Mononuclear cell (primary cell): ENCODE measurements around the gene XYLT1. TPM values are rescaled to one million over a fixed set of nuclear protein-coding genes. Genes with fewer than 3 reads are reported as not detected.

Source experiments
- H3K27me3 ChIP-seq: 2 replicates; pipeline ENCODE4 v1.6.0; 2011; ENCODE audit warnings: low read length, control low read depth; ENCODE audit not compliant: insufficient read depth
- H3K4me1 ChIP-seq: 2 replicates; pipeline ENCODE4 v1.5.1; 2011; ENCODE audit warnings: mild to moderate bottlenecking, low read length, control low read depth; ENCODE audit not compliant: insufficient read depth
- H3K4me3 ChIP-seq: 2 replicates; pipeline ENCODE4 v1.5.1; 2011; ENCODE audit warnings: mild to moderate bottlenecking, low read length, moderate library complexity
- H3K9me3 ChIP-seq: 2 replicates; pipeline ENCODE4 v1.5.1; 2011; ENCODE audit warnings: low read depth, mild to moderate bottlenecking, control low read depth, low read length
- total RNA-seq: library from RNA; depleted of rRNA; stranded (reverse); fragments of >200 nt; gene quantifications from one replicate; pipeline ENCODE4 v1.2.3, GENCODE V29; 2012

Gene XYLT1
- total RNA-seq, 1 donor = 19.4 TPM

GRCh38 chr16:17160920-17161431, 309.8 kb downstream of the XYLT1 start:
- H3K4me1 ChIP-seq = peaks cover 48% of the 10 kb centered on the region
- H3K9me3 ChIP-seq = no peaks in the 10 kb centered on the region
- no peak overlapping the region for H3K4me3 ChIP-seq
- H3K27me3 ChIP-seq = no peaks in the 10 kb centered on the region

GRCh38 chr16:17160285-17160853, 310.4 kb downstream of the XYLT1 start:
- Histone ChIP-seq H3K27me3 (no peaks in the 10 kb centered on the region), H3K4me3 (no peak overlapping the region), H3K9me3 (no peaks in the 10 kb centered on the region), H3K4me1 (peaks cover 48% of the 10 kb centered on the region)

GRCh38 chr16:17159617-17160016, 311.1 kb downstream of the XYLT1 start:
- no peak overlapping the region for H3K4me3 ChIP-seq
- H3K9me3 ChIP-seq = no peaks in the 10 kb centered on the region
- peaks cover 48% of the 10 kb centered on the region for H3K4me1 ChIP-seq
- H3K27me3 ChIP-seq = no peaks in the 10 kb centered on the region

DNA sequence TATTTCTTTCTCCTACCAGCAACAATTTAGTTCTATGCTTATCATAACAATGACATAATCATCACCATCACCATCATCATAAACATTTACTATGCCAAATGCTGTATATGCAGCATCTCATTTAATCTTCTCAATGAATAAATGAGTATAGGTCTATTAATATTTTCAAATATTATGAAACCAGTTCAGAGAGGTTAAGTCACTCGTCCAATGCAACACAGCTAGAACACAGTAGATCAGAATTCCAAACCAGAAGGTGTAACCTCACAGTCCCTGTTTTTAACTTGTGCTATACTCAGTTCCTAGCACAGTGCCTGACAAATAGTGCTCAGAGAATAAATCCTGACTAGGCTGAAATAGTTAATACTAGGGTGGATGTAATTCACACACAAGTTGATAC, 314.8 kb downstream of the XYLT1 start:
- Histone ChIP-seq H3K4me1 (peaks cover 30% of the 10 kb centered on the region), H3K9me3 (no peaks in the 10 kb centered on the region), H3K4me3 (no peak overlapping the region), H3K27me3 (no peaks in the 10 kb centered on the region)

DNA sequence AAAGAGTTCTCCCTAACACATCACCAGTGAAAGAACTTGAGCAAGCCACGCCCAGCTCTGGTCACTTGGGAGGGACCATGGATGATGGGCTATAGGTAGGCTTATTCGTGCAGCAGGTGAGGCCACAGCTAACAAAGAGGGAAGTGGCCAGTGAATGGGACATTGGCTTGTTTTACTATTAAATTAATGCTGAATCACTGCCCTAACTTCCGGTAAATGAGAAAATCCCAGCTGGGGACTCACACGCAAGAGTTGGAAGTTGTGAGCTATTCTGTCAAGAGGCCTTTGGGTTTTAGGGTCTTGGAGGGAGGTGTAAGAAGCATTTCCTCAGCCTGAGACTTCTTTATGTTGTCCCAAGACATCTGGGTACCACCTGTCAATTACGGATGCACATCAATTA, 315.3 kb downstream of the XYLT1 start:
- no peaks in the 10 kb centered on the region for H3K27me3 ChIP-seq
- H3K4me1 ChIP-seq = peaks cover 30% of the 10 kb centered on the region
- H3K4me3 ChIP-seq = no peak overlapping the region
- H3K9me3 ChIP-seq = no peaks in the 10 kb centered on the region

DNA sequence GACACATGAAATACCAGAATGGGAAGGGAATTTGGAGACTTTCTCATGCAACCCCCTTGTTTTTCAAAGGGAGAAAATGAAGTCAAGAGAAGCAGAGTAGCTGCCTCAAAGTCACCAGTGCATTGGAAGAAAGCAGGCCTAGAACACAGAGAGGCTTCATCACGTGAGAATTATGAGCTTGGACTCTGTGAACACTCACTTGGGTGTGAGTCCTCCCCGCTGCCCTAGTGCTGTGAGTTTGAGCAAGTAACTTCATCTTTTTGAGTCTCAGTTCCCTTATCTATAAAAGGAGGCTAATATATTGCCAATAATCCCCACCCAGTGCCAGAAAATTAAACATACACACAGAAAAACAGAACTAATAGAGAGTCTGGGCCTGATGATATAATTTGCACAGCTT, 315.8 kb downstream of the XYLT1 start:
- H3K4me3 ChIP-seq = no peak overlapping the region
- no peaks in the 10 kb centered on the region for H3K9me3 ChIP-seq
- H3K4me1 ChIP-seq = peaks cover 30% of the 10 kb centered on the region
- no peaks in the 10 kb centered on the region for H3K27me3 ChIP-seq

- Histone ChIP-seq H3K4me3 (no peak overlapping the region), H3K9me3 (no peaks in the 10 kb centered on the region)
Measured at GRCh38 chr16:17152311-17152710, 318.4 kb downstream of the XYLT1 start.

DNA sequence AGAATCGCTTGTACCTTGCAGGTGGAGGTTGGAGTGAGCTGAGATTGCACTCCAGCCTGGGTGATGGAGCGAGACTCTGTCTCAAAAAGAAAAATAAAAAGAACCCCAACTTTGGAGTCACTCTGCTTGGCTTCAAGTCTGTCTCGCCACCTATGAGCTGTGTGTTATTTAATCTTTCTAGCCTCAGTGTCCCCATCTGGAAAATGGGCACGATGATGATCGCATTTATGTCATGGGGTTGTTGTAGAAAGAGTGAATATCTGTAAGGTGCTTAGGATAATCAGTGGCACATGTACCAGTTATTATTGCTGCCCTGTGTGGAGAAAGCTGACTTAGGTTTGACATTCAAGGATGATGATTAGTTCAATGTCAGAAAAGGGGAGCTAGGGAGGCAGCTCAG, 319.4 kb downstream of the XYLT1 start:
- peaks cover 27% of the 10 kb centered on the region for H3K4me1 ChIP-seq

More at GRCh38 chr16:17152311-17152710, 318.4 kb downstream of the XYLT1 start:
- no peaks in the 10 kb centered on the region for H3K27me3 ChIP-seq
- H3K4me1 ChIP-seq = peaks cover 30% of the 10 kb centered on the region

DNA sequence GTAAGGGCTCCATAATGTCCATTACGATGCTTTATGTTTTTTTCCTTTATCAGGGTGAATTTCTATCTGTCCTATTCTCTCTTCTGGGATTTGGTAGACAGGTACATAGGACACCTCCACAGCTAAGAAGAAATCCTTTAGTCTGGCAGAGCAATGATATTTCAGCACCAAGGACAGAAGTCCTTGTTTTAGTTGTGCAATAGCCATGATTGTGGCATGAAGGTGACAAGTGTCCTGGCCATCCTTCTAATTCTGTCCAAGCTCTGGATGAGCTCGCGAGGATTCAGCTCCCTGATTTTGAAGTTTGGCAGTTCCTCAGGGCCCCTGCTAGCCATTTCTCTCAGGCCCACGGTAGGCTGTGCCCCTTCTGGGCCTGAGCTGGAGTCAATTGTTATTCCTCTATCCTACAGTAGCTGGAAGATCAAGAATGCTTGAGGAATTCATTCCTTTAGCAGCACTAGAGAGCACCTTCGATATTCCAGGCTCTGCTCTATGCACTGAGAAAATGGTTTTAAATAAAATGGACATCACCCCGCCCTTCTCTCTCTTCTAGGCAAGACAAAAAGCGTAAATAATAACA, 320.8 kb downstream of the XYLT1 start:
- Histone ChIP-seq H3K27me3 (no peaks in the 10 kb centered on the region), H3K4me3 (no peak overlapping the region), H3K4me1 (peaks cover 14% of the 10 kb centered on the region), H3K9me3 (no peaks in the 10 kb centered on the region)

More for the DNA sequence above, 319.4 kb downstream of the XYLT1 start:
- H3K9me3 ChIP-seq = no peaks in the 10 kb centered on the region
- H3K27me3 ChIP-seq = no peaks in the 10 kb centered on the region
- H3K4me3 ChIP-seq = no peak overlapping the region

- no peak overlapping the region for H3K4me3 ChIP-seq
- no peaks in the 10 kb centered on the region for H3K27me3 ChIP-seq
- H3K9me3 ChIP-seq = no peaks in the 10 kb centered on the region
- no peaks in the 10 kb centered on the region for H3K4me1 ChIP-seq
Measured at GRCh38 chr16:17147942-17148341, 322.8 kb downstream of the XYLT1 start.

- H3K27me3 ChIP-seq = no peaks in the 10 kb centered on the region
- H3K4me1 ChIP-seq = no peaks in the 10 kb centered on the region
- H3K9me3 ChIP-seq = no peaks in the 10 kb centered on the region
- no peak overlapping the region for H3K4me3 ChIP-seq
Measured at GRCh38 chr16:17145029-17145428, 325.7 kb downstream of the XYLT1 start.

DNA sequence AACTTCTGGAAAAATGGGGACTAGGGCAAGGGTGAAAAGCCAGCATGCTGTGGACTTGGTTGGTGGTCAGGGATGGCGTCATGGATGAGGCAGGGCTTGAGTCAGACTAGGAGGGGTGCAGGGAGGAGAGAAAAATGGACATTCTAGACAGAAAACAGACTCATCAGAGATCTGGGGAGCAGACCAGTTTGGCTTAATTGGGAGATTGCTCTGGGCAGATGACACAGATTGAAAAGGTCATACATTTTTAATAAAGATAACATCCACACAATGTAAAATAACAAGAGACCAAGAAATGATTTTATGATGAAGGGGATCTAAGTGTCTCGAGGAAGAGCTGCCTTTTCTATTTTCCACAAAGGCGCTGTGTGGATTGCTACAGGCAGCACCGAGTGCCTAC, 326.3 kb downstream of the XYLT1 start:
- Histone ChIP-seq H3K4me3 (no peak overlapping the region), H3K27me3 (no peaks in the 10 kb centered on the region), H3K9me3 (no peaks in the 10 kb centered on the region), H3K4me1 (no peaks in the 10 kb centered on the region)

- Histone ChIP-seq H3K27me3 (no peaks in the 10 kb centered on the region), H3K4me3 (no peak overlapping the region), H3K4me1 (no peaks in the 10 kb centered on the region), H3K9me3 (no peaks in the 10 kb centered on the region)
Measured at GRCh38 chr16:17143546-17144419, 327.0 kb downstream of the XYLT1 start.

DNA sequence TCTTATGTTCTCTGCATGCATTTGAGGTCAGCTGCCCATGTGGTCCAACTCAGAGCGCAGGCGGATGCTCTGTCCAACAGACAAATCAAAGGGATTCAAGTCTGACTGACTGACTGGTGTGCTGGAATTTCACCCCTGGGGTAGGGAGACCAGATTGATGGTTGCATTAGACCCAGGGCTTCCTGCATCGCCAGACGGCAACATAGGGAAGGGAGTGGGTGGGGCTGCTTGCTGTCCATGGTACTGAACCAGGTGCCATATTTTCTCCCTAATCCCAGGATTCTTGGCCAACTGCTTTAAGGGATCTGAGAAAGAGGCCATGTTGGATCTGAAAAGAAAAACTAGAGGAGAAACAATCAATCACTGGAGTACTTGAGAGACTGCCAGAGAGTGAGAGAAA, 332.0 kb downstream of the XYLT1 start:
- Histone ChIP-seq H3K9me3 (no peaks in the 10 kb centered on the region), H3K4me1 (no peaks in the 10 kb centered on the region), H3K27me3 (no peaks in the 10 kb centered on the region), H3K4me3 (no peak overlapping the region)

- peaks cover 9% of the 10 kb centered on the region for H3K4me1 ChIP-seq
- H3K9me3 ChIP-seq = no peaks in the 10 kb centered on the region
- H3K27me3 ChIP-seq = no peaks in the 10 kb centered on the region
- H3K4me3 ChIP-seq = no peak overlapping the region
Measured at GRCh38 chr16:17135439-17135838, 335.3 kb downstream of the XYLT1 start.
